Measurements from ENCODE around the gene CUX1.

The CUX1 gene

DNA sequence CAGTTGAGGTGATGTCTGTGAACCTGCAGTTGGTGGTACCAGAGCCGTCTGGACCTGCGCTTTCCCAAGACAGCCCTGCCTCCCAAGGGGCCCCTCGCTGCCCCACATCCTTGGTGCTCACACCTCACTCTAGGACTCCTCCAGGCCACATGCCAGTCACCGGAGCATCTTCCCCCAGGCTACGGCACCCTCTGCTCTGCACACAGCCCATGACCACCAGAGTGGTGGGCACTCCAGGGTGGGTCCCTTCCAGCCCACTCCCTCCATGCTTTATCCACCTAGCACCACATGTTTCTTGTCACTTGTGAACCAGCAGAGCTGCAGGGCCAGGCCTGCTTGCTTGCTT, 285.6 kb downstream of the CUX1 start:
- DNase-seq (ENCODE audit: low read depth): no peak
- TF ChIP-seq, protein P1, sequence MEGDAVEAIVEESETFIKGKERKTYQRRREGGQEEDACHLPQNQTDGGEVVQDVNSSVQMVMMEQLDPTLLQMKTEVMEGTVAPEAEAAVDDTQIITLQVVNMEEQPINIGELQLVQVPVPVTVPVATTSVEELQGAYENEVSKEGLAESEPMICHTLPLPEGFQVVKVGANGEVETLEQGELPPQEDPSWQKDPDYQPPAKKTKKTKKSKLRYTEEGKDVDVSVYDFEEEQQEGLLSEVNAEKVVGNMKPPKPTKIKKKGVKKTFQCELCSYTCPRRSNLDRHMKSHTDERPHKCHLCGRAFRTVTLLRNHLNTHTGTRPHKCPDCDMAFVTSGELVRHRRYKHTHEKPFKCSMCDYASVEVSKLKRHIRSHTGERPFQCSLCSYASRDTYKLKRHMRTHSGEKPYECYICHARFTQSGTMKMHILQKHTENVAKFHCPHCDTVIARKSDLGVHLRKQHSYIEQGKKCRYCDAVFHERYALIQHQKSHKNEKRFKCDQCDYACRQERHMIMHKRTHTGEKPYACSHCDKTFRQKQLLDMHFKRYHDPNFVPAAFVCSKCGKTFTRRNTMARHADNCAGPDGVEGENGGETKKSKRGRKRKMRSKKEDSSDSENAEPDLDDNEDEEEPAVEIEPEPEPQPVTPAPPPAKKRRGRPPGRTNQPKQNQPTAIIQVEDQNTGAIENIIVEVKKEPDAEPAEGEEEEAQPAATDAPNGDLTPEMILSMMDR (IDR thresholded peaks at IDR 0.05; ENCODE audit: control insufficient read depth, extremely low read depth, insufficient read depth): no peak

DNA sequence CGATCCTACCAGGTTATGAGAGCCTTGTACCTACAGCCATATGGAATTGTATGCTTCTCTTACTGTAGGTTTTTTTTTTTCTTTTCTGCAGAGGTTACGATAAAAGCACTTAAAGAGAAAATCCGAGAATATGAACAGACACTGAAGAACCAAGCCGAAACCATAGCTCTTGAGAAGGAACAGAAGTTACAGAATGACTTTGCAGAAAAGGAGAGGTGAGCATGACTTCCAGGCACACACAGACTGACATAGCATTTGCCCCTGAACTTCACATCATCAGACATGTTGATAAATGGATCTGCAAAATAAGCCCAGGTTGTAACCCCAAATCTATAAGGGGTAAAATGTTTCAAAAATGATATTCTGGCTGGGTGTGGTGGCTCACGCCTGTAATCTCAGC, 286.8 kb downstream of the CUX1 start:
- no peak overlapping the region for H3K4me3 ChIP-seq (ENCODE audit: low read depth, low read length)
- no peak for DNase-seq (ENCODE audit: low read depth)

More for the DNA sequence above, 285.6 kb downstream of the CUX1 start:
- no peak overlapping the region for H3K4me3 ChIP-seq (ENCODE audit: low read depth, low read length)

DNA sequence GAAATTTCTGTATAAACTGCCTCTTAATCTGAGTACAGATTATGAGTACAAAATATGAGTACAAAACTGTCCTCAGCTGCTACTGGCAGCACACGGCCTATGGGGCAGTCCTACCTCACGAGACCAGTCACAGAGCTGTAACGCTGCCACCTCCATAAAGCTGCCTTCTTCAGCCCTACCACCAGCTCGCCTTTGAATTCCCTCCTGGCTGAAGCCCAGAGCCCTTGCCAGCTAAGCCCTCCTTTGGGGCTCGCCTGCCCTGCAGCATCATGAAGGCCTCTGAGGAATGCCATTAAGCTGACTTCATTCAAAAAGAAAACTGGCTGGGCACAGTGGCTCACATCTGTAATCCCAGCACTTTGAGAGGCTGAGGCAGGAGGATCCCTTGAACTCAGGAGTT, 289.2 kb downstream of the CUX1 start:
- no peak overlapping the region for H3K4me3 ChIP-seq (ENCODE audit: low read depth, low read length)
- DNase-seq (ENCODE audit: low read depth): no peak
- TF ChIP-seq, protein P1 (IDR thresholded peaks at IDR 0.05; ENCODE audit: control insufficient read depth, extremely low read depth, insufficient read depth): no peak

More for the DNA sequence above, 286.8 kb downstream of the CUX1 start:
- TF ChIP-seq, protein P1 (IDR thresholded peaks at IDR 0.05; ENCODE audit: control insufficient read depth, extremely low read depth, insufficient read depth): no peak

DNA sequence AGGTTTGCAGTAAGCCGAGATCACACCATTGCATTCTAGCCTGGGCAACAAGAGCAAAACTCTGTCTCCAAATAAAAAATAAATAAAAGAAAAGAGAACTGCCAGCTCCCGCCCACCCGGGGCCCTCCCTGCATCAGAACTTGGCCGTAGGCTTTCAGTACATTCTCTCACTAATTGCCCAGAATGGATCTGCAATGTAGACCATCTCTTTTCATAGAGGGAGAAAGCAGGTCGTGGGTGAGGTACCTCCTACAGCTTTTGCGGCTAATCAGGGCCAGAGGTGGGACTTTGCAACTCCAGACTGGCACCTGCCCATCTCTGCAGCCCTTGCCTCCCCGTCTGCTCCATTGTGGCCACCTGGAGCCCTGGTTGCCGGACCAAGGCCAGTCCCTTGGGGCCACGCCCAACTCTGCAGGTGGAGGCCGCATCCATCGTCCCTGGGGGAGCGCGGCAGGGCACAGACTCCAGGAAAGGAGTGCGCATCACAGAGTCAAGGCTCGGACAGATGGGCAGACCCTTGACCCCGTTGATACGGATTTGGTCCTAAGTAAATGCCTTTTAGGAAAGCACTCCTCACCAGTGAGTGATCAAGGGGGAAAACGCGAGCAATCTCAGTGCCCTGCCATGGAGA, 290.2 kb downstream of the CUX1 start:
- DNase-seq (ENCODE audit: low read depth): no peak
- H3K4me3 ChIP-seq (ENCODE audit: low read depth, low read length): no peak overlapping the region
- TF ChIP-seq, protein P1 (IDR thresholded peaks at IDR 0.05; ENCODE audit: control insufficient read depth, extremely low read depth, insufficient read depth): no peak

DNA sequence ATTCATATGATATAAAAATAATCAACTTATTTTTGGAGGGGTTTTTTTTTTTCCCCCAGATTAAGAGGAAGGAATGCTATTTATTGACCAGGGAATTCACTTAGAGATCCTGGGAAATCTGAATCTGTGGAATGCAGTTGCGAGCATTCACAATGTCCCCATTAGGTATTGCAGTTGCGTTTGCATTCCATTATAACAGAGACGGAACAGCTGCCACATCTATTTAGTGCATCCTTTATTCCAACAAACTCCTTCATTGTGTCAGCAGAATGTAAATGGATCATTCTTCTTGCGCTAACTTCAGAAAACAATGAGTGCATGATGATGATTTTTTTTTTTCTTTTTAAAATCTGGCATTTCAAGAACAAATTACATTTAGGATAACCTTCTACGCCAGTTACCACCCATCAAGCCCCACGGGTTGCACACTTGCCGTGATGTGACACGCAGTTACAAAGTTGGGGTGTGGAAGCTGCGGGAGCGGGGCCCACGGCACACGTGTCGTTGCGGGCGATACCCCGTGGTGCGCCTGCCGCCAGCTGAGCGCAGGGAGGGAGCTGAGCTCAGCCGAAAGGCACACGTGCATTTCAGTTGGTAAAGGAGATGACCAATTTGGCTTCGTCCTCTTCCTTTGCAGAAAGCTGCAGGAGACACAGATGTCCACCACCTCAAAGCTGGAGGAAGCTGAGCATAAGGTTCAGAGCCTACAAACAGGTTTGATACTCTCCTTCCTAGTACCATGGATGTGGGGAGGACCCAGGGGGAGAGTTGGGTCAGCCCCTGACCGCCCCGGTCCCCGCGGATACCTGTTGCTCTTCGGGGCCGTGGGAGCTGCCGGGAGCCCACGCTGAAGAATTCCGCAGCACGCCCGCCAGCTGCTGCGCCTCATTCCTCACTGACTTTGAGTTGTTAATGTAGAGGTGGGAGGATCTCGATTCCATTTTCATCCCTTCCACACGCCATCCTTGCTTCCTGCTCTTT, 293.9 kb downstream of the CUX1 start:
- H3K4me3 ChIP-seq (ENCODE audit: low read depth, low read length): no peak overlapping the region
- TF ChIP-seq, protein P1 (IDR thresholded peaks at IDR 0.05; ENCODE audit: control insufficient read depth, extremely low read depth, insufficient read depth): no peak
- DNase-seq (ENCODE audit: low read depth): no peak

DNA sequence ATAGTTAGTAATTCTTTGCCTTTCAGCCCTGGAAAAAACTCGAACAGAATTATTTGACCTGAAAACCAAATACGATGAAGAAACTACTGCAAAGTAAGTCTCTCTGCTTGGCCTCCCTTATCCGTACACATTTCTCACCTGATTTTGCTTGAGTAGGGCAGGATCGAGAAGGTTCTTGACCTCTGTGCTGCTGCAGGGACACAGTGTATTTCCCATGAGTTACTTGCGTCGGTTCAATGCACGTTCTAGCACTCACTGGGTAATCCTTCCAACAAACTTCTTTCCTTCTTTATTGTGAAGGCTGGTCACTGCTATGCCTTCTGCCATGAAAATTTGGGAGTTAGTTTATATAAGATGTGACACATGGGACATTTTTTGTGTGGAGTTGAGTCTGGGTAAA, 297.8 kb downstream of the CUX1 start:
- TF ChIP-seq, protein P1 (IDR thresholded peaks at IDR 0.05; ENCODE audit: control insufficient read depth, extremely low read depth, insufficient read depth): no peak
- no peak overlapping the region for H3K4me3 ChIP-seq (ENCODE audit: low read depth, low read length)
- DNase-seq (ENCODE audit: low read depth): no peak
